Stomach (tissue), 9 donors: ENCODE results near the gene SNX19. TPM values are rescaled to one million over a fixed set of nuclear protein-coding genes. Genes with fewer than 3 reads are reported as not detected.

Experiments
- DNase-seq, 2 donors: peaks; one replicate each; pipeline versions ENCODE4 v3.0.0 to v3.0.0-alpha.2; 2013 to 2019
- H3K27ac ChIP-seq, 5 donors: fragments of 200-600 bp in 4 of 5; sonication (generic) in 4 of 5; one replicate each; pipeline ENCODE4 v1.5.1; 2013 to 2019; ENCODE audit warnings: mild to moderate bottlenecking in 1 of 5, moderate library complexity in 1 of 5
- H3K27me3 ChIP-seq, 3 donors: fragments of 200-600 bp; sonication (generic); one replicate each; pipeline ENCODE4 v1.5.1; 2017 to 2019; ENCODE audit warnings: mixed run types in 1 of 3
- H3K36me3 ChIP-seq, 4 donors: fragments of 200-600 bp; sonication (generic); 1 replicate in 3 of 4; 2 replicates in 1 of 4; pipeline ENCODE4 v1.5.1; 2016 to 2019
- H3K4me1 ChIP-seq, 4 donors: fragments of 200-600 bp; sonication (generic); one replicate each; pipeline ENCODE4 v1.5.1; 2016 to 2019
- H3K4me3 ChIP-seq, 4 donors: fragments of 200-600 bp; sonication (generic) in 3 of 4; one replicate each; pipeline ENCODE4 v1.5.1; 2016 to 2019; ENCODE audit warnings: mild to moderate bottlenecking in 1 of 4
- H3K9me3 ChIP-seq, 4 donors: fragments of 200-600 bp; sonication (generic); one replicate each; pipeline ENCODE4 v1.5.1; 2016 to 2019
- EP300 ChIP-seq: sonication (generic); formaldehyde crosslinking; IDR thresholded peaks from one replicate; pipeline ENCODE4 v1.6.1; 2017; ENCODE audit warnings: antibody characterized with exemption
- POLR2A ChIP-seq, 4 donors: fragments of 450-650 bp; IDR thresholded peaks; one replicate each; pipeline ENCODE4 v1.6.1; 2016; ENCODE audit warnings: antibody characterized with exemption in 4 of 4, control low read depth in 2 of 4, mild to moderate bottlenecking in 1 of 4, moderate library complexity in 1 of 4
- POLR2AphosphoS5 ChIP-seq, 3 donors: sonication (generic); formaldehyde crosslinking; IDR thresholded peaks; one replicate each; pipeline ENCODE4 v1.6.1; 2016; ENCODE audit warnings: antibody characterized with exemption in 3 of 3
- WGBS, 5 donors: extraction: QIAGEN DNeasy Blood & Tissue Kit in 3 of 5; methylation state at CpG; one replicate each; pipeline versions ENCODE4 v1.1.5 to v1.1.7; 2013 to 2018; 5-methylcytosine and 5-hydroxymethylcytosine counted together
- intact Hi-C: fragments of 100-400 bp; cut with DNase I; formaldehyde crosslinking; loops from one replicate; pipeline ENCODE4 v1.15.1; 2023; ENCODE audit warnings: low total_unique reads
- polyA plus RNA-seq, 3 donors: library from polyadenylated mRNA; stranded (reverse); fragments of 200-250 nt; gene quantifications; one replicate each; pipeline ENCODE4 v1.2.3, GENCODE V29; 2013
- total RNA-seq, 5 donors: library from RNA; depleted of rRNA; stranded (reverse); fragments of >200 nt; gene quantifications; one replicate each; pipeline versions ENCODE4 v1.1.0 to v1.2.3, GENCODE V29; 2014 to 2016
- TF ChIP-seq, protein P1 (sequence below), 7 experiments: fragments of 450-650 bp in 4 of 7; fragments of 200-600 bp in 3 of 7; sonication (generic) in 3 of 7; IDR thresholded peaks; one replicate each; pipeline ENCODE4 v1.5.1; 2016 to 2019; ENCODE audit warnings: antibody characterized with exemption in 7 of 7, control low read depth in 2 of 7, mild to moderate bottlenecking in 1 of 7
- donor health status: healthy with polysubstance abuse.
- donor health status: Bipolar disorder and iron deficiency.
- donor health status: healthy.

Gene SNX19
- total and polyA plus RNA-seq, 8 donors = 8.7 to 173 (median 47.4) TPM

DNA sequence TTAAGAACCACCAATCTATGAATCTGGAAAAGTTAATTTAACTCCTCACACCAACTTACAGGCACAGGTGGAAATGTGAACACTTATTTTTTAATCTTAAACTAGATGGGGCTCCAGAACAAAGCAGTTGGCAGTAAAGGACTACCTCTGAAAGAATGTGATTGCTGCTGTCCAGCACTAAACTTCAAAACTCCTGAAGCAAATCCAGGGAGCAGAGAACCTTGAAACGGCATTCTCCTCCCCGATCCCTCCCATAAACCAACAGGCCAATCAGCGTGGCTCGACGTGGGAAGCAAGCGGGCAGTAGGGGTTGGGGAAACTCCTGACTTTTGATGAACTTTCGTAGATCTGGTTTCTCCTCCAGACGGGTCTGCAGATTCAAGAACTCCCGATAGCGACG is 5.0 kb downstream of the SNX19 start:
- no peak for DNase-seq
- Histone ChIP-seq H3K36me3 (peaks cover 23 to 83% (median 78%) of the 10 kb centered on the region in 4 donors), H3K4me1 (peaks cover 22 to 66% (median 44%) of the 10 kb centered on the region in 4 donors), H3K27ac (no peak overlapping the region), H3K27me3 (no peaks in the 10 kb centered on the region), H3K4me3 (no peak overlapping the region), H3K9me3 (no peaks in the 10 kb centered on the region)
- TF ChIP-seq, protein P1, sequence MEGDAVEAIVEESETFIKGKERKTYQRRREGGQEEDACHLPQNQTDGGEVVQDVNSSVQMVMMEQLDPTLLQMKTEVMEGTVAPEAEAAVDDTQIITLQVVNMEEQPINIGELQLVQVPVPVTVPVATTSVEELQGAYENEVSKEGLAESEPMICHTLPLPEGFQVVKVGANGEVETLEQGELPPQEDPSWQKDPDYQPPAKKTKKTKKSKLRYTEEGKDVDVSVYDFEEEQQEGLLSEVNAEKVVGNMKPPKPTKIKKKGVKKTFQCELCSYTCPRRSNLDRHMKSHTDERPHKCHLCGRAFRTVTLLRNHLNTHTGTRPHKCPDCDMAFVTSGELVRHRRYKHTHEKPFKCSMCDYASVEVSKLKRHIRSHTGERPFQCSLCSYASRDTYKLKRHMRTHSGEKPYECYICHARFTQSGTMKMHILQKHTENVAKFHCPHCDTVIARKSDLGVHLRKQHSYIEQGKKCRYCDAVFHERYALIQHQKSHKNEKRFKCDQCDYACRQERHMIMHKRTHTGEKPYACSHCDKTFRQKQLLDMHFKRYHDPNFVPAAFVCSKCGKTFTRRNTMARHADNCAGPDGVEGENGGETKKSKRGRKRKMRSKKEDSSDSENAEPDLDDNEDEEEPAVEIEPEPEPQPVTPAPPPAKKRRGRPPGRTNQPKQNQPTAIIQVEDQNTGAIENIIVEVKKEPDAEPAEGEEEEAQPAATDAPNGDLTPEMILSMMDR (IDR thresholded peaks at IDR 0.05) = no peak
- no peak for TF ChIP-seq POLR2AphosphoS5 (IDR thresholded peaks at IDR 0.05)
- TF ChIP-seq POLR2A (IDR thresholded peaks at IDR 0.05) = no peak
- TF ChIP-seq EP300 = no peak
- 90 to 97% (median 95%) methylated on average over 11 of the region's 11 CpGs for WGBS, 5 donors
- intact Hi-C loops = no loop called here

DNA sequence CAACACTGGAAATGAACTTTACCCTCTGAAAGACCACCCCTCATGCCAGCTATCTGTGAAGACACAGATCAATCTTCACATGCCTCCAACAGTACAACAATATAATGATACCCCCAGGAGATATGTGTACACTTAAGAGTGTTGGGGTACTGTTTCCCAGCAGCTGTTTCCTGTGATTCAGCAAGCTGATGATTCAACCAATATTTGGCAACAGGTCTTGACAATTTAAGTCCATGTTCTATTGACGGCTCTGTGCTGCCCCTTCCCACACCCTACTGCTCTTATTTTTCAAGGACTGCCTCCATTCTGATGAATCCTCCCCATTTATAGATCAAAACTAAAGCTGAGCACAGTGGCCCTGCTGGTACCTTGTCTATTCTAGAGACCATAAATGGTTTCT is 6.6 kb downstream of the SNX19 start:
- Histone ChIP-seq H3K4me1 (peaks cover 12 to 54% (median 32%) of the 10 kb centered on the region in 4 donors), H3K27me3 (no peaks in the 10 kb centered on the region), H3K4me3 (no peak overlapping the region), H3K36me3 (peaks cover 40 to 95% (median 88%) of the 10 kb centered on the region in 4 donors), H3K9me3 (no peaks in the 10 kb centered on the region), H3K27ac (peak overlapping the region in 2 of 5 donors; percentile 0 to 52)
- intact Hi-C loops = no loop called here
- TF ChIP-seq POLR2AphosphoS5 (IDR thresholded peaks at IDR 0.05) (no peak), EP300 (no peak), POLR2A (IDR thresholded peaks at IDR 0.05) (no peak)
- TF ChIP-seq, protein P1 (IDR thresholded peaks at IDR 0.05) = no peak
- DNase-seq = no peak
- WGBS, 5 donors = 56 to 75% (median 67%) methylated on average over 1 of the region's 1 CpG

DNA sequence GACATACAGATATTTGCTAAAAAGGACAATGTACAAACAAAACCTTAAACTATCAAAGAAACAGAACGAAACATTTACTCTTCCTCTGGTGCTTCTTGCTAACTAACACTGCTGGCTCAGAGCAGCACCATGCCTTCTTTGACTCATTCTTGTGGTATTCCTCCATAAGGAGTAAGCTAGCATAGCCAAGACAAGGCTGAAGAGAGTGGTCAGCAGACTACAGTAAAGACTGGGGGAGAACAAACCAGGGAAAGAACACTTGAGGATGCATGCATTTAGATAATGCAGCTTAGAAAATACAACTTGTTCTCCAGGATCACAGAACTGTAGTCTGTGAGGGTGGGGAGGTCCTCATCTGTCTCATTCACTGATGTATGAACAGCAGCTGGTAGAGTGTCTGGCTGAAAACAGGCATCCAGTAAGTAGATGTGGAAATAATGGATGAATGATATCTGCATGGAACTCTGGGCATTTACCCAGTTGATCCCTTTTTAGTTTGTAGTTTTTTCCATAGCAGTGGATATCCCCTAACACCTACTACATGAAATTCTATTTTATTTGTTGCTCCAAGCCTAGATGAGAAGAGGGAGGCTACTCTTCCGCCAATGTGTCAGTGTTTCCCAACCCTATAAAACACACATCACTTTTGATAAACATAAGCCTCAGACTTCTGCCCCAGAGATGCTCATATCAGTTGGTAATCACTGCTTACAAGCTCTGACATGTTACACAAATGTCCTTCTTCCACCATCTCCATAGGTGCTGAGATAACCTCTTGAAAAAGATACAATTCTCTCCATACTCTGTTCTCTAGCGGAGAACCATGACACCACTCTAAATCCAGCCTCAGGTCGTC is 7.3 kb downstream of the SNX19 start:
- Histone ChIP-seq H3K4me1 (peaks cover 7 to 47% (median 26%) of the 10 kb centered on the region in 4 donors), H3K4me3 (no peak overlapping the region), H3K27me3 (no peaks in the 10 kb centered on the region), H3K36me3 (peaks cover 47 to 95% (median 88%) of the 10 kb centered on the region in 4 donors), H3K9me3 (no peaks in the 10 kb centered on the region), H3K27ac (peak overlapping the region in 2 of 5 donors; percentile 30 to 52)
- TF ChIP-seq POLR2AphosphoS5 (IDR thresholded peaks at IDR 0.05) = no peak
- no peak for TF ChIP-seq EP300
- TF ChIP-seq, protein P1 (IDR thresholded peaks at IDR 0.05) = no peak
- TF ChIP-seq POLR2A (IDR thresholded peaks at IDR 0.05) = no peak
- no peak for DNase-seq
- intact Hi-C loops = no loop called here
- 65 to 83% (median 76%) methylated on average over 4 of the region's 4 CpGs for WGBS, 5 donors

DNA sequence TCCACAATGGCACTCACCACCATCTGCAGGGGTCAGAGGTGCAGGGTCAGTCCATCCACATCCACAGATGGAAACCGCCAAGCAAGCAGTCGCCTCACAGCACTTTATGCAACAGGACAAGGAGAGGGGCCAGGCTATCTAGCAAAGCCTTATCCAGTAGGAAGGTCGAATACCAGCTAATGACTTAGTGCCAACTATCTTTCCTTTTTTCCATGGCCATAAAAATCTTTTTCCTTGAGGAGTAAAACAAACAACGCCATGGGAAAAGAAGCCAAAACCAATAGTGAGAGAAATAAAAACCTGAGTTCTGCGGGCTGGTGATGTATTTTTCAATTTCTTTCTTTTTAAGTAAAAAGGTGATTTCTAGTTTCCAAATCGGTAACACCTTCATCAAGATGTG is 8.2 kb downstream of the SNX19 start:
- Histone ChIP-seq H3K27me3 (no peaks in the 10 kb centered on the region), H3K9me3 (no peaks in the 10 kb centered on the region), H3K4me1 (peaks cover 0 to 38% (median 17%) of the 10 kb centered on the region in 4 donors), H3K27ac (peak overlapping the region in 1 of 5 donors; percentile 13), H3K36me3 (peaks cover 54 to 95% (median 89%) of the 10 kb centered on the region in 4 donors), H3K4me3 (no peak overlapping the region)
- WGBS, 5 donors = 70 to 80% (median 74%) methylated on average over 6 of the region's 6 CpGs
- TF ChIP-seq POLR2AphosphoS5 (IDR thresholded peaks at IDR 0.05) (no peak), EP300 (no peak), POLR2A (IDR thresholded peaks at IDR 0.05) (no peak)
- TF ChIP-seq, protein P1 (IDR thresholded peaks at IDR 0.05) = no peak
- DNase-seq = no peak
- intact Hi-C loops = no loop called here
